H1 (cell line): ENCODE measurements around the gene CBL. TPM values are rescaled to one million over a fixed set of nuclear protein-coding genes. Genes with fewer than 3 reads are reported as not detected.

Experiments
- CEBPB ChIP-seq: IDR thresholded peaks from 2 replicates; pipeline ENCODE4 v1.6.1; 2012; ENCODE audit warnings: low read depth, low read length
- FOSL1 ChIP-seq: IDR thresholded peaks from 2 replicates; pipeline ENCODE4 v1.6.1; 2011; ENCODE audit warnings: mild to moderate bottlenecking, low read depth, low read length, moderate library complexity; ENCODE audit not compliant: insufficient read depth
- SIX5 ChIP-seq: IDR thresholded peaks from 2 replicates; pipeline ENCODE4 v1.6.1; 2011; ENCODE audit warnings: mild to moderate bottlenecking, low read depth, low read length
- polyA plus RNA-seq, 7 experiments: library from polyadenylated mRNA; depleted of rRNA in 3 of 7; stranded (reverse) in 5 of 7; unstranded in 2 of 7; fragments of >200 nt in 5 of 7; fragments of 200-250 nt in 2 of 7; gene quantifications; 1 replicate in 5 of 7; 2 replicates in 1 of 7; 4 replicates in 1 of 7; pipeline versions ENCODE4 v1.2.1 to v1.2.3, GENCODE V29; 2011 to 2013; ENCODE audit warnings: missing spikeins in 2 of 7, mixed read lengths in 2 of 7
- total RNA-seq: library from RNA; stranded (reverse); fragmentation: NEBNext Ultra II Directional; extraction: Animal tissue kit (Norgen Biotek cat#: 25700); gene quantifications from 2 replicates; pipeline ENCODE4 v1.2.1, GENCODE V29; 2021

Gene CBL
- total and polyA plus RNA-seq, 2 of the 8 experiments (the other 6 are each of a cell fraction or from before 2014, with no cell fraction given) = 23.1 to 57.8 TPM

DNA sequence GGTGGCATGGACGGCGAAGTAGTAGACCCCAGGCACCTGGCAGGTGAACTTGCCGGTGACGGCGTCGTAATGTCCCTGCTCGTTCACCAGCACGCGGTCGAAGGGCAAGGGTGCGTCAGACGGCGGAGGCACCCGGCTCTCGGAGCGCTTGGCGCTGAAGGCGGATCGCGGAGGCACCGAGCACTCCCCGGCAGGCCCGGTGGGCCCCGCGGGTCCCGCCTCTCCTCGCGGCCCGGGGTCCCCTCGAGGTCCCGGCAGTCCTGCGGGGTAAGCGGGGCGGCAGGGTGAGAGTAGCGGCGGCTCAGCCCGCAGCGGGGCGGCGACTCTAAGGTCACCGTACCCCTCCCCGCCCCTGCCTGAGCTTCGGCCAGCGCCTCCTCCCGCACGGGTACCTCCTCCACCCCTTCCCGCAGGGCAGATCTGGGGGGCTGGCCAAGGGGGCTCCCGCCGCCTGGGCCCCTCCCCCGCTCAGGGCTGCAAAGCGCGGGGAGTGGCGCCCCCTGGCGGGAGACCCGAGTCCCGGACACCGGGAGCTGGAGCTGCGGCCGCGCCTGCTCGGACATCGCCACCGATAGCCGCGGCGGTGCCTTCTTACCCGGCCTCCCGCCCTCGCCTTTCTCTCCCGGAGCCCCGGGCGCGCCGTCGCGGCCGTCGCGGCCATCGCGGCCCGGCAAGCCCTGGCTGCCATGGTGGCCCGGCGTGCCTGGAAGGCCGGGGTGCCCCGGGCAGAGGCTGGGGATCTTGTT, 133.6 kb downstream of the CBL start (continued):
- TF ChIP-seq SIX5 = no peak
- TF ChIP-seq CEBPB = no peak
- no peak for TF ChIP-seq FOSL1
